Cardiac muscle cell (in vitro differentiated cells and primary cell): ENCODE results near the gene CHST11. TPM values are rescaled to one million over a fixed set of nuclear protein-coding genes. Genes with fewer than 3 reads are reported as not detected.

ENCODE experiments used
- DNase-seq, 2 donors: peaks; one replicate each; pipeline versions ENCODE4 v3.0.0 to v3.0.0-alpha.2; 2010 to 2017; ENCODE audit warnings: low read depth in 1 of 2, low spot score in 1 of 2
- H3K27ac ChIP-seq: fragments of 200-600 bp; sonication (generic); 2 replicates; pipeline ENCODE4 v1.5.1; 2016
- H3K27me3 ChIP-seq: fragments of 200-600 bp; sonication (generic); 2 replicates; pipeline ENCODE4 v1.6.0; 2016; ENCODE audit warnings: control low read depth
- H3K36me3 ChIP-seq: fragments of 200-600 bp; sonication (generic); 2 replicates; pipeline ENCODE4 v1.5.1; 2016; ENCODE audit warnings: control low read depth
- H3K4me1 ChIP-seq: fragments of 200-600 bp; sonication (generic); 2 replicates; pipeline ENCODE4 v1.8.1; 2017; ENCODE audit warnings: low read depth, mild to moderate bottlenecking, mixed run types
- H3K4me3 ChIP-seq: fragments of 200-600 bp; sonication (generic); 2 replicates; pipeline ENCODE4 v1.5.1; 2016; ENCODE audit warnings: mild to moderate bottlenecking
- H3K9me3 ChIP-seq: fragments of 200-600 bp; sonication (generic); 2 replicates; pipeline ENCODE4 v1.5.1; 2017; ENCODE audit warnings: low read depth, mild to moderate bottlenecking, control low read depth
- CTCF ChIP-seq: IDR thresholded peaks from 2 replicates; pipeline ENCODE4 v1.5.1; 2012; ENCODE audit warnings: low read depth, mild to moderate bottlenecking, low read length
- polyA plus RNA-seq: library from polyadenylated mRNA; unstranded; fragments of >200 nt; fragmentation: Nextera tagmentation; extraction: Ambion mirVana; gene quantifications from 2 replicates; pipeline ENCODE4 v1.2.1, GENCODE V29; 2016
- total RNA-seq: library from RNA; depleted of rRNA; stranded (reverse); fragments of >200 nt; gene quantifications from 2 replicates; pipeline ENCODE4 v1.2.3, GENCODE V29; 2016

Gene CHST11
- total and polyA plus RNA-seq, 2 experiments from 2014 or later = 24.2 to 39.8 TPM

- Histone ChIP-seq H3K4me1 (peaks cover 13% of the 10 kb centered on the region), H3K27me3 (no peaks in the 10 kb centered on the region), H3K27ac (no peak overlapping the region), H3K4me3 (no peak overlapping the region), H3K36me3 (no peaks in the 10 kb centered on the region), H3K9me3 (no peaks in the 10 kb centered on the region)
- no peak for DNase-seq
- no peak for TF ChIP-seq CTCF
These were observed 337.2 kb downstream of the CHST11 start for GRCh38 chr12:104793968-104794367.

GRCh38 chr12:104796475-104796862 is 339.7 kb downstream of the CHST11 start:
- no peak overlapping the region for H3K27ac ChIP-seq
- TF ChIP-seq CTCF = no peak
- H3K4me3 ChIP-seq = no peak overlapping the region
- no peaks in the 10 kb centered on the region for H3K9me3 ChIP-seq
- no peaks in the 10 kb centered on the region for H3K27me3 ChIP-seq
- H3K4me1 ChIP-seq = peaks cover 13% of the 10 kb centered on the region
- no peaks in the 10 kb centered on the region for H3K36me3 ChIP-seq
- no peak for DNase-seq

GRCh38 chr12:104799458-104799857 is 342.7 kb downstream of the CHST11 start:
- Histone ChIP-seq H3K4me3 (no peak overlapping the region), H3K4me1 (peaks cover 8% of the 10 kb centered on the region), H3K27me3 (no peaks in the 10 kb centered on the region), H3K27ac (no peak overlapping the region), H3K9me3 (no peaks in the 10 kb centered on the region), H3K36me3 (no peaks in the 10 kb centered on the region)
- DNase-seq = no peak
- no peak for TF ChIP-seq CTCF

- Histone ChIP-seq H3K27ac (no peak overlapping the region), H3K36me3 (no peaks in the 10 kb centered on the region), H3K4me3 (no peak overlapping the region), H3K27me3 (no peaks in the 10 kb centered on the region), H3K4me1 (peaks cover 8% of the 10 kb centered on the region), H3K9me3 (no peaks in the 10 kb centered on the region)
- DNase-seq = no peak
- TF ChIP-seq CTCF = no peak
These were observed 344.3 kb downstream of the CHST11 start for GRCh38 chr12:104801005-104801404.

GRCh38 chr12:104801427-104801826 is 344.7 kb downstream of the CHST11 start:
- no peak for DNase-seq
- Histone ChIP-seq H3K36me3 (no peaks in the 10 kb centered on the region), H3K4me3 (no peak overlapping the region), H3K27ac (no peak overlapping the region), H3K9me3 (no peaks in the 10 kb centered on the region), H3K27me3 (no peaks in the 10 kb centered on the region), H3K4me1 (peaks cover 8% of the 10 kb centered on the region)
- TF ChIP-seq CTCF = no peak

GRCh38 chr12:104802208-104802607 is 345.5 kb downstream of the CHST11 start:
- Histone ChIP-seq H3K4me3 (no peak overlapping the region), H3K27ac (no peak overlapping the region), H3K4me1 (peaks cover 8% of the 10 kb centered on the region), H3K9me3 (no peaks in the 10 kb centered on the region), H3K27me3 (no peaks in the 10 kb centered on the region), H3K36me3 (no peaks in the 10 kb centered on the region)
- DNase-seq = peak in 1 of 2 donors; percentile 30
- TF ChIP-seq CTCF = no peak
